ACC112 (cell line): ENCODE measurements around the gene PPP1R18.
A peak's percentile ranks its signal among the peaks of the same experiment; 100 is the strongest.

Experiments
- H2AFZ ChIP-seq: fragments of 200-600 bp; sonication (generic); one replicate; pipeline ENCODE4 v1.6.0; 2017; ENCODE audit warnings: antibody characterized with exemption, low read length; ENCODE audit not compliant: unreplicated experiment
- H3K27ac ChIP-seq: fragments of 200-600 bp; sonication (generic); 2 replicates; pipeline ENCODE4 v1.5.1; 2014; ENCODE audit warnings: low read depth, mild to moderate bottlenecking, antibody characterized with exemption, low read length, moderate library complexity
- H3K27me3 ChIP-seq: fragments of 200-600 bp; sonication (generic); 2 replicates; pipeline ENCODE4 v1.6.1; 2014; ENCODE audit warnings: mild to moderate bottlenecking, antibody characterized with exemption, low read length, moderate library complexity, mixed read lengths; ENCODE audit not compliant: insufficient read depth
- H3K36me3 ChIP-seq: fragments of 200-600 bp; sonication (generic); 2 replicates; pipeline ENCODE4 v1.6.1; 2016; ENCODE audit warnings: mild to moderate bottlenecking, antibody characterized with exemption, low read length, moderate library complexity, mixed read lengths; ENCODE audit not compliant: insufficient read depth
- H3K4me1 ChIP-seq: fragments of 200-600 bp; sonication (generic); one replicate; pipeline ENCODE4 v1.6.1; 2016; ENCODE audit warnings: low read length, mixed read lengths; ENCODE audit not compliant: insufficient read depth, unreplicated experiment, control insufficient read depth
- H3K4me3 ChIP-seq: fragments of 200-600 bp; sonication (generic); 2 replicates; pipeline ENCODE4 v1.5.1; 2014; ENCODE audit warnings: mild to moderate bottlenecking, low read depth, low read length
- H3K79me2 ChIP-seq: fragments of 200-600 bp; sonication (generic); one replicate; pipeline ENCODE4 v1.6.0; 2016; ENCODE audit warnings: low read length; ENCODE audit not compliant: control insufficient read depth, unreplicated experiment, insufficient read depth

The PPP1R18 gene, protein sequence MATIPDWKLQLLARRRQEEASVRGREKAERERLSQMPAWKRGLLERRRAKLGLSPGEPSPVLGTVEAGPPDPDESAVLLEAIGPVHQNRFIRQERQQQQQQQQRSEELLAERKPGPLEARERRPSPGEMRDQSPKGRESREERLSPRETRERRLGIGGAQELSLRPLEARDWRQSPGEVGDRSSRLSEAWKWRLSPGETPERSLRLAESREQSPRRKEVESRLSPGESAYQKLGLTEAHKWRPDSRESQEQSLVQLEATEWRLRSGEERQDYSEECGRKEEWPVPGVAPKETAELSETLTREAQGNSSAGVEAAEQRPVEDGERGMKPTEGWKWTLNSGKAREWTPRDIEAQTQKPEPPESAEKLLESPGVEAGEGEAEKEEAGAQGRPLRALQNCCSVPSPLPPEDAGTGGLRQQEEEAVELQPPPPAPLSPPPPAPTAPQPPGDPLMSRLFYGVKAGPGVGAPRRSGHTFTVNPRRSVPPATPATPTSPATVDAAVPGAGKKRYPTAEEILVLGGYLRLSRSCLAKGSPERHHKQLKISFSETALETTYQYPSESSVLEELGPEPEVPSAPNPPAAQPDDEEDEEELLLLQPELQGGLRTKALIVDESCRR

DNA sequence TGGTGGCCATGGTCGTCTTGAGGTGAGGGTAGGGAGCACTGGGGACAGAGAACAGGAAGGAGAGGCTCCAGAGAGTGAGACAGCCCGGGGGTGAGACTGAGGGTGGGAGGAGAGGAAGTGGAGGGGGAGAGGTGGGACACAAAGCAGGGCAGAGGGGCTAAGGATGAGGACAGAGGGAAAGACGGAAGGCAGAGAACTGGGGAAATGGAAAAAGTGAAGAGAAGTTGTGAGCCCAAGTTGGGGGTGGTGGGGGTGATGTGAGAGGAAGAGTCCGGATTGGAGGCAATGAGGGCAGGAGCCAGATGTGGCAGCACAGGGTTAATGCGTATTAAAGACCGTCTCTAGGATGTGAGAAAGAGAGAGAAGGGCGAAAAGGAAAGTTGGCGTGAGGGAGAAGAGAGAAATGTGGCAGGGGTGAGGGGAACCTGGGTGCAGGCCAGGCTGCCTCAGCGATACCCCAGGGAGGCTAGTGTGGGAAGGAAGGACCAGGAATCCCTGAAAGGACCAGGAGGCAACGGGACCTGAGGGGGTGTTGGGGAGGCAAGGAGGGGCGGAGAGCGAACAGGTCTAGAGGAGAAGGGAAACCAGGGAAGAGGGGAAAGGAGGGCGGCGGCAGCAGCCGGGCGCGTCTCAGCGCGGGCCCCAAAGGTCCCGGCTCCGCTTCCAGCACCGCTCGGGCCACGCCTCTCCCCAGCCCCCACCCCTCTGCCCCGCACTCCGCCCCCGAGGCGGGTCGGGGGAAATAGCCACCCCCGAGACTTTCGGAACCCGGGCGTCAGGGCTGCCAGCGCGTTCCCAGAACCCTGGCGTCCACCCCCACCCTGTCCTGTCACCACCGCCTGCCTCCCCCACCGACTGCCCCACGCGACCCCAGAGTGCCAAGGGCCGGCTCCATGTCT lies at the start of gene PPP1R18:
PPP1R18 (minus strand) TSS at position 637 of the 899 bp plus-strand sequence; CDS start at position 10, 627 bp downstream.
- peaks cover 16% of the 10 kb centered on the region; the same call in 1 of the 2 replicates for H3K36me3 ChIP-seq
- H3K79me2 ChIP-seq = peaks cover 81% of the 10 kb centered on the region
- H3K4me1 ChIP-seq = peaks cover 26% of the 10 kb centered on the region
- H3K27ac ChIP-seq = peak within 1 kb of the TSS; percentile 90
- peak within 1 kb of the TSS; percentile 57 for H2AFZ ChIP-seq
- no peaks in the 10 kb centered on the region for H3K27me3 ChIP-seq
- H3K4me3 ChIP-seq = peak within 1 kb of the TSS; percentile 96

DNA sequence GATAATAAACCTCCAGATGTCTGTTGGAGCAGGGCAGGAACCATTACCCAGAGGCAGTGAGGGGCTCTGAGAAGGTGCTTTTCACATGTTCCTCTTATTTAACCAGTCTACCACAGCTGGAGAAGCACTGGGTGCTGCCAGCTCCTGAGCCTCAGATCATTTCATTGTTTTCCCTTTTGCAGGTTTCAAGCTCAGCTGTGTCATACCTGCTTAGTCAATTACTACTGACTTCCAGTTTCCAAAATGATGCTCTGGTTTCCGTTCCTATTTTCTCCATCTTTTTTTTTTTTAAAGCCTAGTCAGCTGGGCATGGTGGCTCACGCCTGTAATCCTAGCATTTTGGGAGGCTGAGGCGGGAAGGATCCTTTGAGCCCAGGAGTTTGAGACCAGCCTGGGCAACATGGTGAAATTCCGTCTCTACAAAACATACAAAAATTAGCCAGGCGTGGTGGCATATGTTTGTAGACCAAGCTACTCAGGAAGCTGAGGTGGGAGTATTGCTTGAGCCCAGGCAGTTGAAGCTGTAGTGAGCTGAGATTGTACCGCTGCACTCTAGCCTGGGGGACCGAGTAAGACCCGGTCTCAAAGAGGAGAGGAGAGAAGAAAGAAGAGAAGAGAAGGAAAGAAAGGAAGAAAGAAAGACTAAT lies 49.3 kb upstream of the PPP1R18 start:
- peaks cover 19% of the 10 kb centered on the region for H3K79me2 ChIP-seq
- peaks cover 13% of the 10 kb centered on the region for H3K4me1 ChIP-seq
- H2AFZ ChIP-seq = no peak overlapping the region
- H3K4me3 ChIP-seq = no peak overlapping the region
- peaks cover 21% of the 10 kb centered on the region; the same call in 1 of the 2 replicates for H3K36me3 ChIP-seq
- H3K27ac ChIP-seq = no peak overlapping the region
- no peaks in the 10 kb centered on the region for H3K27me3 ChIP-seq

DNA sequence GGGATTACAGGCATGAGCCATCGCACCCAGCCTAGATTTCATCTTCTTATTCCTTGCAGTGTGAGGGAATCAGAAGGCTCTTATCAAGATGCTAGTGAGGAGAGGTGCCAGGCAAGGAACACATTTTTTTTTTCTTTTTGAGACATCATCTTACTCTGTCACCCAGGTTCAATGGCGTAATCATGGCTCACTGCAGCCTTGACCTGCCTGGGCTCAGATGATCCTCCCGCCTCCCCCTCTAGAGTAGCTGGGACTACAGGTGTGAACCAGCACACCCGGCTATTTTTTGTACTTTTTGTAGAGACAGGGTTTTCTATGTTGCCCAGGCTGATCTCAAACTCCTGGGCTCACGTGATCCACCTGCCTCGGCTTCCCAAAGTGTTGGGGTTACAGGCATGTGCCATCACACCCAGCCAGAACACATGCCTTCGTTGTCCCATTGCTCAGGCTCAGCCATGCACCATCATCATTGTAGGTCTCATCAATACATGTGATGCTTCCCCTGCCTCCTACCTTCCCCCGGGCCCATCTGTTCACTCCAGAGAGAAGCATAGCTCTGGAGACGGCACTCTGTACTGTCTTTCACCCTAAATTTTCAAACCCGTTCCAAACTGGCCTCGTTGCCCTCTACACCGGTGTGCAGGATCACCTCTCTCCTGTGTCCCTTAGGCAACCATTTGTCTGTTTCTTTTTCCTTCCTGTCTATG lies 45.9 kb upstream of the PPP1R18 start:
- Histone ChIP-seq H3K4me3 (no peak overlapping the region), H3K27ac (no peak overlapping the region), H3K4me1 (peaks cover 8% of the 10 kb centered on the region), H3K79me2 (no peaks in the 10 kb centered on the region), H3K36me3 (peaks cover 8% of the 10 kb centered on the region; the same call in 1 of the 2 replicates), H3K27me3 (no peaks in the 10 kb centered on the region), H2AFZ (no peak overlapping the region)

DNA sequence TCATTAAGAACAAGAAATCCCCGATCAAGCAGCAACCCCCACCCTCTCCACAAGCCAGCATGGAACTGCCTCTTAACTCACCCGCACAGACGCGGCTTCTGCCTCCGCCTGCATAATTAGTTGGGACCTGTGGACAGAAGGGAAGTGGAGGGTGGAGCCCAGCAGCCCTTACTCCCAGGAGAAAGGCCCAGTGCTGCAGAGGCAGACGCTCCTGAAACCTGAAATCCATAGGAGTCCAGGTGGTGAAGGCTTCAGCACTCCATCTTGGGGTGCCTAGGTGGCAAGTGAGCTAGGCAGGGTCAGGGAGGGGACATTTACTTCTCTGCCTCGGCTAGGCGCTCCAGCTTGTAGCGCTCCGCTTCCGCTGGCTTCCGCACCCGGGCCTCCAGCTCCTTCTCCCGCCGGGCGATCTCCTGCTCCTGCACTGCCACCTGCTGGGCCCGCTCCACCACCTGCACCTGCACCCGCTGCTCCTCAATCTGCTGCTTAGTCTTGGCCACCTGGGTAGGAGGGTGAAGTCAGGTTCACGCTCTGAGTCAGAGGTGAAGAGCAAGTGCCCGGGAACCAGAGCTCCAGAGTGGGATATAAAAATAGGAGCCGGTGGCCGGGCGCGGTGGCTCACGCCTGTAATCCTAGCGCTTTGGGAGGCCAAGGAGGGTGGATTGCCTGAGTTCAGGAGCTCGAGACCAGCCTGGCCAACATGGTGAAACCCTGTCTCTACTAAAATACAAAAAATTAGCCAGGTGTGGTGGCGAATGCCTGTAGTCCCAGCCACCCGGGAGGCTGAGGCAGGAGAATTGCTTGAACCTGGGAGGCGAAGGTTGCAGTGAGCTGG lies 44.4 kb upstream of the PPP1R18 start:
- Histone ChIP-seq H3K4me3 (no peak overlapping the region), H3K27ac (no peak overlapping the region), H3K79me2 (no peaks in the 10 kb centered on the region), H3K36me3 (peaks cover 7% of the 10 kb centered on the region; the same call in 1 of the 2 replicates), H2AFZ (no peak overlapping the region), H3K4me1 (peaks cover 12% of the 10 kb centered on the region), H3K27me3 (no peaks in the 10 kb centered on the region)

DNA sequence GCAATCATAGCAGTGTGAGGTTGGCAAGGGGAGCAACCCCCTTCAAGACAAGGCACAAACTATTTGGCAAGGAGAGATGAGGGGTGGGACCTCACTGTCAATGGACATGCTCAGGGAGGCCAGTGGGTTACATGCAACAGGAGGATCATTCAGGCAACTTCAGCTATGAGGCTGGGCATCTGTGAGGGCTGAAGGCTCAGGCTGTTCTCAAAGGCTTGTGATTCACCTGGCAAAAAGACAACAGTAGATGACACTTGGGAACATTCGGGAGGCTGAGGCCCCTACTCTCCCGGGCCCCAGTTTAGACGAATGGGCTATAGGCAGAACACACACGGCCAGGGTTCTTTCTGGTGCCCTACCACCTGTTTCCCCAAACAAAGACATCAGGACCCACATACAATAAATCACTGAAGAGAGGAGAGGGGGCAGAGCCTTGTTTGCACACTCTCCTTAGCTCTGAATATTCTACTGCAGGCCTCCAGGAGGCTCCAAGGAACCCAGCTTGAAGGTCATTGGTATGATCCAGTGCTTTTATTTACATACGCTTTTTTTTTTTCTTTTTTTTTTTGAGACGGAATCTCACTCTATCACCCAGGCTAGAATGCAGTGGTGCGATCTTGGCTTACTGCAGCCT lies 41.6 kb upstream of the PPP1R18 start:
- Histone ChIP-seq H3K36me3 (peaks cover 20% of the 10 kb centered on the region), H3K4me1 (peaks cover 36% of the 10 kb centered on the region), H3K27me3 (no peaks in the 10 kb centered on the region), H2AFZ (no peak overlapping the region), H3K4me3 (no peak overlapping the region), H3K79me2 (peaks cover 19% of the 10 kb centered on the region), H3K27ac (peak overlapping the region; percentile 59)

DNA sequence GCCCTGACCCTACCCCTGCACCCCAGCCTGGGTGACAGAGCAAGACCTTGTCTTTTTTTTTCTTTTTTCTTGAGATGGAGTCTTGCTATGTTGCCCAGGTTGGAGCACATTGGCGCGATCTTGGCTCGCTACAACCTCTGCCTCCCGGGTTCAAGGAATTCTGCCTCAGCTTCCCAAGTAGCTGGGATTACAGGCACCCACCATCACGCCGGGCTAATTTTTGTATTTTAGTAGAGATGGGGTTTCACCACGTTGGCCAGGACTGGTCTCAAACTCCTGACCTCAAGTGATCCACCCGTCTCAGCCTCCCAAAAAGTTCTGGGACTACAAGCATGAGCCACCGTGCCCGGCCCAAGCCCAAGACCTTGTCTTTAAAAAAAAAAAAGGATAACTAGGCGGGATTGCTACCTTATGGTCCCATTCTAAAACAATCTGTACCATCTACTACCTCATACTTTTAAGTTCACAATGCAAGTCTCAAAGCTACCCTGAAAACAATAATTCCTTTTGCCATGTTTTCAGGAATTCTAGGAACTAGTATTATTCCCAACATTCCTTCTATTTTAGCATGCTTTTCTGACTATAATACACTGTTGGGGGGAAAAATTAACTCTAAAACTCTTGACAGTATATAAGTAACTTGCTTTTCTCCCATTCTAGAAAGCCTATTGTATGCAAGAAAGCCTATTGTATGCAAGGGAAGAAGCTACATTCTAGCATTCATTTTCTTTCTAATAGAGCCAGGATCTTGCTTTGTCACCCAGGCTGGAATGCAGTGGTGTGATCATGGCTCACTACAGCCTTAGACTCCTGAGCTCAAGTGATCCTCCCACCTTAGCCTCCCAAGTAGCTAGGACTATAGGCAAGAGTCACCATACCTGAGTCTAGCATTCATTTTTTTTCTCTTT lies 40.3 kb upstream of the PPP1R18 start:
- Histone ChIP-seq H2AFZ (no peak overlapping the region), H3K36me3 (peaks cover 31% of the 10 kb centered on the region), H3K4me3 (no peak overlapping the region), H3K4me1 (peaks cover 40% of the 10 kb centered on the region), H3K27ac (peak overlapping the region; percentile 59), H3K27me3 (no peaks in the 10 kb centered on the region), H3K79me2 (peaks cover 30% of the 10 kb centered on the region)

DNA sequence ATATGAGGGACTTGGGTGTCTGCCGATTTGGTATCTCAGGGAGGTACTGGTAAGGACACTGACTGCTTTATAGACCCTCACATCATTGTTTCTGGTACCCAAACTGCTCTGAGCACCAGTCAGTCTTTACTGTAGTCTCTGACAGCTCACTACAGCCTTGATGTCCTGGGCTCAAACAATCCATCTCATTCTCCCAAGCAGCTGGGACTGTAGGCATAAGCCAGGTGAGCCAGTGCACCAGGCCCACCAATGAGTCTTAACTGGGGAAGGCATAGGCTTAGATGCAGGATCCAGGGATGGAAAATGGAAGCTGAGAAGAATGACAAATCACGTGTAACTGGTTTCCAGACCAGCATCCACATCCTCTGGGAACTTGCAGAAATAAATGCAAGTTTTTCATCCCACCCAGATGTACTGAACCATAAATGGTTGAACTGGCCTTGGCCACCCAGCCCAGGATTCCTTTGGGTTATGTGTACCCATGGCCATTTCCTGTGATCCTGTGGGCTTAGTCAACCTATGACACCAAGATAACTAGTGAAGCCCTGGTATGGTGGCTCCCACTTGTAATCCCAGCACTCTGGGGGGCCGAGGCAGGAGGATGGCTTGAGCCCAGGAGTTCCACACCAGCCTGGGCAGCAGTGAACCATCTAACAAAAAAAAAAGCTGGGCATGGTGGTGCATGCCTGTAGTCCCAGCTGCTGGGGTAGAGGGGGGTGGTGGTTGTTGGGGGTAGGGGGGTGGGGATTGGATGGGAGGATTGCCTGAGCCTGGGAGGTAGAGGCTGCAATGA lies 39.5 kb upstream of the PPP1R18 start:
- Histone ChIP-seq H3K27me3 (no peaks in the 10 kb centered on the region), H3K79me2 (peaks cover 37% of the 10 kb centered on the region), H3K4me1 (peaks cover 40% of the 10 kb centered on the region), H2AFZ (no peak overlapping the region), H3K4me3 (no peak overlapping the region), H3K27ac (peak overlapping the region; percentile 61), H3K36me3 (peaks cover 35% of the 10 kb centered on the region)
